GM19025 (cell line): ENCODE results near the gene ALX4.

ENCODE experiments used
- ATAC-seq: cut with Tn5 transposase; IDR thresholded peaks from one replicate; pipeline ENCODE4 v1.9.1; 2021; ENCODE audit warnings: mild to moderate bottlenecking, low read depth, moderate library complexity; ENCODE audit not compliant: unreplicated experiment

ALX4 gene

DNA sequence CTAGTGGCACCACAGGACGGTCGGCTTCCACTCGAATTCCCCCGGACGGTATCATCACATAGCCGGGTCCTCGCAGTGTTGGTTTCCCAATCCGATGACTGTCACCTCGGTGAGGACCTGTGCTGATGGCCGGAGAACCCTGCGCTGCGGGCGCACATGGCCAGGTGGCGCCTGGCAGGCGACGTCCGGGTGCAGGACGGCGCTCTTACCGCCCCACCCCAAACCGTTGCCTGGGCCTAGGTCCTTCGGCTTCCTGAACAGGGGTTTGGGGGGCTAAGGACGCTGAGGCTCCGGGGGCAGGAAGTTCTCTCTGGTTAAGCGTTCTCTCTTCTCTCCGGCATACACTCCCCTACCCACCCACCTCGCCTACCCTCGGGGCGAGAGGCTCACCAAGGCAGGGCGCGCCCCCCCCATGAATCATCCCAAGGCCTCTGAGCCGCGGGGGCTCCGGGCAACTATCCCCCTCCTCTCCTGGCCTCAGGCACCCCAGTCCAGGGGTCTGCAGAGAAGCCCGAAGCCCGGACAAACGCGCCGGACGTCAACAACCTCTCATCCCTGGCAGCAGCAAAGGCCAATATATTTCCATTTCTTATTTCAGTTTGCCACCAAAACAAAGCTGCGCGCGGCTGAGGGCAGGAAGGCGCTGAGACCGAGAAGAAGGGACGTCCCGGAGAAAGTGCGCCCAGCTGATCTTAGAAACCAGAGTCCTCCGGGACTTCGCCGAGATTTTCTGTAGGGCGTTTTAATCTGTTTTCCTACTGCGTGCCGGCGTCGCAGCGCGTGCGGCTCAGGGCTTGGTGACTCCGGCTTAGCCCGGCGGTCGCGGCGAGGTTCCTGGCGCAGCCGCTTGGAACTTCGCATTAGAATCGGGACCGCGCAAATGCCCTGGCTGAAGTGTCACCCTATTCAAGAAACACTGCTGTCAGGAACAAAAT lies 5.6 kb downstream of the ALX4 start:
- no peak for ATAC-seq

DNA sequence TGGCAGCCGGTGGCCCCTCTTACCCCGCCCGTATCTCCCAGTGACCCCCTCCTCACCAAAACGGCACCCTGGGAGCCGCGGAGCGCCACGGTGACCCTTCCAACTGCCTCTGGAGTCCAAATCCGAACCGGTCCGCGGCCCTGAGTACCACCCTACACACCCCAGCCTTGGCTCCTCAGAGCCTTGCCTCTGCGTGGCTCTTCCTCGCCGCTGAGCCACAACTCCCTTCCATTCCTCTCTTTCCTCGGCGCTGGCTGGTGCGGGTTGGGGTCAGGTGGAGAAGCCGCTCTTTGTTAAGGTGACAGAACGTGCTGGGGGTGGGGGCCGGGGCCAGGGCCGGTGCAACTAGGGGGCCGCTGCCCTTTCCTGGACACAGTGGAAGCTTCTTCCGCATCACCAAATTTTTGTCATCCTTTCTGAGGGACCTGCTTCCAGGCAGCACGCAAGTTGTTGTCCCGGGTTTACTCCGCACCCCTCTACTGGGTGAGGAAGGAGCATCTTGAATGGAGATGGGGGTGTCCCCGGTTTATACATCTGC lies 6.5 kb downstream of the ALX4 start:
- no peak for ATAC-seq

DNA sequence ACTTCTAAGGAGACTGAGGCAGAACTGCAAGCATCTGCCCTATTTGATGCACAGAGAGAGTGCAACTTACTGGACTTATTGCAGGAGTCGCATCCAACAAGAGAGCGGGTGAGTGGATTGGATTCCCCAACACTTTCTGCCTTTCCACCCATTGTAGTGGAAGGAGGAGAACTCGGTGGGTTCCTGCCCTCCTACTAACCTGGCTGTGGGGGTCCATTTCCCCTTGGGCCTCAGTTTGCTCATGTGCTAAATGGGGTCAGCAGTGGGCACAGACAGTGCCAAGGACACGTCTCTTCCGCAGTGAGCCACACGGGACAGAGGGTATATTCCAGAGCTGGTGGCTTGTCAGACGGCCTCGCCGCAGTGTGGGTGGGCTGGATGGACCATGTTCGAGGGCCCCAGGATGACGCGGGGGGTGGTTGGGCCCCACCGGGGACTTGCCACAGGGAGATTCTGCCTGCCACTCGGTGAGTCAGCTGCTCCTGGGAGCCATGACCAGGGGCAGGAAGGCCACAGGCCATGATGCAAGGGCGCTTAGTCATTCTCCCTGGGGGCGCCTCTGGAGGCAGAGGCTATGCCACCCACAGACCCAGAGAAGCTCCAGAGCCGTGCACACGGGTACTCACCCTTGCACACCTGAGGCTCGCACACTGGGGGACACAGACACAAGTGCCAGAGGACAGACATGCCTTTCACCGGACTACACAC lies 8.2 kb downstream of the ALX4 start:
- ATAC-seq, result no peak

DNA sequence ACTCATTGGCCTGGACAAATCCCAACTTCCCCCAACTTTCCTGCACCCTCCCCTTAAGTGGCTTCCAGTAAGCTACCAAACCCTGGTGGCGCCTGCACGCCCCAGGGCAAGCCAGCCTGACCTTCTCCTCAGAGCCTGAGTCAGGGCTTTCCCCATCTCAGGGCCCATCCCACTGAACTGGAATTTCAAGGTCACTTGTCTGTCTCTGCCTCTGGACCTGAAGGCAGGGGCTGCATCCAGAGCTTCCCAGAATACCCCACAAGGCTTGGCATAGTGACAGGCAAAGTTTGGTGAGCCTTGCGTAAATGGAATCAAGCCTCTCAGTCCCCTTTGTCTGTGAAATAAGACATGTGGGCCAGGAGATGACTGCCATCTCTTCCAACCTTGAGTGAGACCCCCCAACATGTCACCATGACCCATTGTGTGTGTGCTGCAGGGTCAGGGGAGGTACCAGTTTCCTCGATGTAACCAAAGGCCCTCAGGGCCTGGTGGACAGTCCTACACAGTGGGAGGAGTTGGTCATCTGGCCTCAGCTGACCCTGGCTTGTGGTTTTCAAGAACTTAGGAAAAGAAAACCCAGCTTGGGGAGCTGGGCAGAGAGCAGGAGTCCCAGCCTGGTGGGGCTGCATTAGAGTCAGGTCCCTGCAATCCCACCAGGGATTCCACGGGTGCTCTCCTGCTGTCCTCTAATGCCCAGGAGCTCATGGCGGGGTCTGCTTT lies 8.9 kb downstream of the ALX4 start:
- ATAC-seq, result no peak

DNA sequence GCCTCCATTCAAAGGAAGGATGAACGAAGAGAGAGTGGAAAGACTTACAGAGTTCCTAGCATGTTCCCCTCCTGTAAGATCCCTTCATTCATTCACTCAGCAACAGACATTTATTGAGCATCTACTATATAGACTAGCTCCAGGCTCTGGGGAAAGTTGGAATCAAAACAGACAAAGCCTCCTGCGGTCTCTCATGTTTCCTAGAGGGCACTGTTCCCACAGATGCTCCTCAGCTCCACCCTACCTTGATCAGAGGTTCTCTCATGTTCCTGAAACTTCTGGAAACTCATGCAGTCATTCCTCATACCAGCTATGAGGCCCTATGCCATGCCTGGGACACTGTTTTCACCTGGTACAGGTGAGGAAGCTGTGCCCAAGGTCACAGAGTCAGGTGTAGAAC lies 11.1 kb downstream of the ALX4 start:
- ATAC-seq, result no peak

DNA sequence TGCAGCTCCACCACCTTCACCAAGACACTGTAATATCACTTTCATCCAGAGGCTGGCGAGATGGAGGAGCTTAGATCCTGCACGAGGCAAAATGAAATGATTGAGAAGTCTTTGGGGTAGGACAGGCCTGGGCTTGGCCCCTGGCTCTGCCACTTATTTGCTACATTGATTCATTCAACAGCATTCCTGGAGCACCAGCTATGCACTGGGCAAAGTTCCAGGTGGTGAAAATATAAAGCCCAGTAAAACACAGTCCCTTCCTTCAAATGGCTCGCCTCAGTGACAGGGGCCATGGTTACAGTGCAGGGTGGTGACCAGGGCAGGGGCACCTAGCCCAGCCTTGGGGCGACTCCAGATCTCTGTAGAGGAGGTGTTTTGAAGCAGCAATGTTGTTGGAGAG lies 19.7 kb downstream of the ALX4 start:
- no peak for ATAC-seq

DNA sequence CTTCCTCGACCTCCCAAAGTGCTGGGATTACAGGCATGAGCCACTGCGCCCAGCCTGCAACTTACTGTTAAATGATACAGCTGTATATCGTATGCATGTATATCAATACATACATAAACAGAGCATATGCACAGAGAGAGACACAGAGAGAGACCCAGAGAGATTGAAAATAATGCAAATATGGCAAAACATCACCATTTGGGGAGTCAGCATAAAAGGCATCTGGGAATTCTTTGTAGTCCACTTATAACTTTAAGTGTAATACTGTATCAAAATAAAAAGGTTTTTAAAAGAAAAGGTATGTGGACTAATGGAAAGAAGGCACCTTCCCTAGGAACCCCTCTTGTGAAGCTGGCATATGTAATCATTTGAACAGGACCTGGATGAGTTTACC lies 21.8 kb downstream of the ALX4 start:
- ATAC-seq, result no peak

DNA sequence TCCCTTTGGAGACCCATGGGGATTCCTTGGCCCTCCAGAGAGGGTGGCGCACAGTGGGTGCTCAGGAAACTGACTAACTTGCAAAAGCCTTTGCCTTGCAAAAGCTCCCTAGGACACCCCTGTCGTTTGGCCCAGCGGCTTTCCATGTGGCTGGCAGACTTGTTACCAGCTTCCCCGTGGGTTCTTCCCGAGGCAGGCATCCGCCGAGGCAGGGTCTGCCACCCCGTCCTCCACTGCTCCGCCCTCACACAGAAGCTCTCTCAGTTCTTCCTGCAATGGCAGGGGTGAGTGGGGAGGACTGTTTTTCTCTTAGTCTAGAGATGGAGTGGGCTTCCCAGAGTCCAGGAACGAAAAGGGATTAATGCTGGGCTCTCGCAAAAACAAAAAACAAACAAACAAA lies 23.0 kb downstream of the ALX4 start:
- ATAC-seq, result no peak

DNA sequence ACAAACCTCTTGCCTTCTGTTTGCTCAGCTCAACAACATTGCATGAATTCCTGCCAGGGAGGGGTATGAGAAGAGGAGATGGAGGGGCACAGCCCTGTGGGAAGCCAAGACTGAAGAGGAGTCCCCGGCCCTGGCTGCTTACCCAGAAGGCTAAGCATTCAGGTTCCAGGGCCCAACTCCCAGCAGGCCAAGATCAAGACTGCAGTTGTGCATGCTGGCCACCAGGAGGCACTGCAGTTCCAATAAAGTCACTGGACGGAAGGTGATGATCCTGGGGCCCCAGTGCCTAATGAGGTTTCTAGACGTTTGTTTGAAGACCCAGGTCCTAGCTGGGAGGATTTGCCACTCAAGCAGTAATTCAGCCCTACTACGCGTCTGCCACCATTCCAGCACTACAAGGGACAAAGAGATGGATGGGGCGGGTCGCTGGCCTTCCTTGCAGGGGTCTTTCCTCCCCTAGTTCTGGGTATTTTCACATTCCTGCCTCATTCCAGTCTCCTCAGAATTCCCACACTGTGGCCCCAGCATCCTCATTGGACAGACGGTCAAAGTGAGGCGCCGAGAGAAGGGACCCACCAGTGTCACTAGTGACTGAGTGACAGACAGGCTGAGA lies 23.6 kb downstream of the ALX4 start:
- ATAC-seq, result no peak

DNA sequence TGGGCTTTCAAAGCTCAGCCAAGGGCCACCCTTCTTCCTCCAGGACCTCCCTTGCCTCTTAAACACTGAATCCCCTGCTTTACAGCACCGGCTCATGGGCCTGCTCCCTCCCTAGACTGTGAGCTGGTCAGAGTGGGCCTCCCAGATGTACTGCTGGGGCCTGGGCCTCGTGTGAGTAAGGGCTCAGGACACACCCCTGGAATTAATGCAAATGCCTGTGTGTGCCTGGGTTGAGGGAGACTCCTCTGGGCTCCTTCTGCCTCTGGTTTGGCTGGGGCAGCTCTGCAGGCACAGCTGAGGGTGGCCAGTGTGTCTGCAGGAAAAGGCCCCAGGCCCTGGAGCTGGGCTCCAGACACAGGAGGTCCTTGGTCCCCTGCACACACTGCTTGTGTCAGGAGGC lies 24.2 kb downstream of the ALX4 start:
- no peak for ATAC-seq

DNA sequence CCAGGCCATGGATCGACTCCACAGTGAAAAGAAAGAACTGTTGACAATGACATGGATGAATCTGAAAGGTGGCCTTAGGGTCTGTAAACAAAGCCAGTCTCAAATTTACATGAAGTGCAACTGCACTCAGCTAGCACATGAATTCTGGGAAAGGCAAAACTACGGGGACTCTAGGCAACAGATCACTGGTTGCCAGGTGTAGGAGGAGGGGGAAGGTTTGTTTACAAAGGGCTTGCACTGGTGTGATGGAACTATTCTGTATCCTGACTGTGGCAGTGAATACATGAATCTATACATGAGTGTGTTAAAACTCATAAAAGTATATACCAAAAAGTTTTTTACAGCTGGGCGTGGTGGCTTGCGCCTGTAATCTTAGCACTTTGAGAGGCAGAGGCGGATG lies 27.3 kb downstream of the ALX4 start:
- no peak for ATAC-seq

DNA sequence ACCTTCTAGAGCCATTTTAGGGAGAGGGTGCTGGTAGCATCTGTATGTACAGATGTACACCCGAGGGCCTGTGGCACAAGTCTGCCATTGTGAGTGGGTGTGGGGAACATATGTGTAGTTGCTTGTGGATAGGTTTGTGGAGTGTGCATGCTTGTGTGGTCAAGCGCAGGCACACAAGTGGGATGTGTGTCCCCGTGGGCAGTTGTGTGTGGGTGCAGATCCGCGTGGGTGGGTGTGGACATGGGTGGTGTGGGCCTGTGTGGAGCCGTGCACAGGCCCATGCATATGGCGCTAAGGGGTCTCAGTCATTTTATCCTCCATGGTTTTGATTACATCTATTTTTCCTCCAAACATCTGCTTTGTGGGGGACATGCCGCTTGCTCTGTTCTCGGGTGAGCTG lies 28.8 kb downstream of the ALX4 start:
- ATAC-seq, result no peak

DNA sequence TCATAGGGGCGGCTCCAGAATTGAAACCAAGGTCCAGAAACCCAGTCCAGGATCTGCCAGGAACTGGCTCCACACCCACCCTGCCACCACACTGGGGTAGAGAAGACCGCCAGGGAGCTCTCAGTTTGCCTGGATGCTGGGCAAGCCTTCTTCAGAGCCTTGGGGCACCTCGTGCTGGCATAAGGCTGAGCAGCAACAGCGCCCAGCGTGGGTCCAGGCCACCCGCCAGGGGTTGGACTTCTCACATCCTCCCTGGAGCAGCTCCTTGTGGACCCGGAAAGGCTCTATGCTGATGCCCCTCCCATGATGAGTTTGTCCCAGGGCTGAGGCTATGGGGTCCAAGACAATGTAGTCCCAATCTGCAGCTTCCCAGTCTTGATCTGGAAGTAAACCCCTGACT lies 29.7 kb downstream of the ALX4 start:
- no peak for ATAC-seq

DNA sequence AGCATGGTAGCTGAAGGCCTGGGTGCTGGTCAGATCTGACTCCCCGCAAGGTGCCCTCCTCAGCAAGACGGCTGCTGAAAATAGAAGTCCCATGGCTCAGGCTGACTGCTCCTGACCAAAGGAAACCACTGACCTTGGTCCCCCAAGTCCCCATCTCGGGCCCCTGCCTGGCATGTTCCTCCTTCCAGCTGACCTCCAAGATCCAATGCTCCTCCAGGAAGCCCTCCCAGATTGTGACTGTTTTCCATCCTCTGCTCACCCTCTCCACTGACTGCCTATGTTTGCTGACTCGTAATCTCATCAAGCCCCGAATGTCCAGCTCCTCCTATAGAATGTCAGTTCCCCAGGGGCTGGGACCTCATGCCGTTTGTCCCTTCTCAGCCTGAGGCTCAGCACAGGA lies 30.5 kb downstream of the ALX4 start:
- no peak for ATAC-seq

DNA sequence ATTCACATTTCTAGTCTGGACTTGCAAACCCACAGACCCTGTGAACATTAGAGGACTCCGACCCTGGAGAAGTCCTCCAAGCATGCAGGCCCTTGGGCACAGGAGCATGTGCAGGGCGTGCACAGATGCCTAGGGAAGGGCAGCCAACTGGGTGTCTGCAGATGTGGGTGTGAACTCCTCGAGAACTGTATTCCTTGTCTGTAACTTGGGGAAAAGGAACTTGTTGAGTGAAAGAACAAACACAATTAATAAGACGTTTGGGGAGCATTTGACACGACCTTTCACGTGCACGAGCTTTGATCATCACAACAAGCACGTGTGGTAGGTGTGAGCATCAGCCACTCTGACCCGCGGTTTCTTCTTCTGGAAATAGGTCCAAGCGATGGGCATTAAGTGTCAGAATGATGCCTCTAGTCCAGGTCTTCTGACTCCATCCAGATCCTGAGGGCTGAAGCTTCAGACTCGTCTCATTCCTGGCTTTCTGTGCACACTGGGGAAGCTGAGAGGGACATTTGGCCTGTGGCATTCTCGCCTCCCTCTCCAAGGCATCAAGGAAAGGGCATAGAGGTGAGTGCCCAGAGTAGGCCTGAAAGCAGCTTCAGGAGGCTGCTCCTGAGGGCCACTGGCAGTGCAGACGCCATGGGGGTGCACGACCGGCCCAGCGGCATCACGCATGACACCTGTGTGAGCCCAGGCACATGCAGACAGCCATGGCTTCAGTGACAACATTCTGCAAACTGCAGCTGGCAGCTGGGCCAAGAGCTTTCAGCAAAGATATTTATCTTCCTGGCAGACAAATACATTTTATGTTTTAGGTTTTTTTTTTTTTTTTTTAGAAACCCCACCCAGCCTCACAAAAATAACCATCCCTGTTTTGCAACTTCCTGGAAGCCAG lies 32.5 kb downstream of the ALX4 start:
- ATAC-seq, result no peak

DNA sequence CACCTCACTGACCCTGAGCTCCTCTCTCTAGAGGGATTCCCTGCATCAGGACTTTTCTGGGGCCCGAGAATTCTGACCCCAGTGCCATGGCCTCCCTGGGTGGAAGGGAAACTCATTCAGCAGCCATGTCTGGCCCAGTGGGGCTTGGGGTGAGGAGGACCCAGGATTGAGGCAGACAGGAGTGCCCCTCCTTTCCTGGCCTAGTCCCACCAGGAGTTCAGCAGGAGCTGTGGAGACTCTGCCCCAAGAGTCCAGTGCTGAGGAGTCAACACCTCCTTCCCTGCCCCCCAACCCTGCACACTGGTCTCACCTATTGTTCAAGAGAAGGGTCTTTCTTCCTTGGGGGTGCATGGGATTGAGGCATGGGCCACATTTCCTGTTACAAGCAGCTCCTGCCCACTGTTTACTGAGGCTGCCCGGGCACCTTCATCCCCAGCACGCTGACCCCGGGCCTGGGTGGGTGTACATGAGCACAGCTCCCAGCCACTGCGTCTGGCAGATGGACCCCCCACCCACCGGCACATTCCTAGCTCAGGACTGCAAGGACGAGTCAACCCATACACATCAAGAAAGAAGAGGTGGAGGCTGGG lies 33.9 kb downstream of the ALX4 start:
- ATAC-seq, result no peak

DNA sequence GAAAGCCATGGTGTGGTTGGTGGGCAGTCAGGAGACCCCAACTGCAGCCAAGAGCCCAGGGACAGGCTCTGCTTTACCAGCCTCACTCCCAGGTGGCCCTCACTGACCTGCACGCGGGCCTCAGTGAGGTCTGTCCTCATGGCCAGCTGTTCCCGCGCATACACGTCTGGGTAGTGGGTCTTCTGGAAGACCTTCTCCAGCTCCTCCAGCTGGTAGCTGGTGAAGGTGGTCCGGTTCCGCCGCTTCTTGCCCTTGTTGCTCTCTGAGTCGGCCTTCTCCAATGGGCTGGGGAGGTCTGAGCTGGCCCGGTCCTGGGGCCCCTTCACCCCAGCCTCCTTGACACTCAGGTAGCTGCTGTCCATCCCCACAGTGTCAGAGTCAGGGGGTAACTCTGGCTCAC lies 34.7 kb downstream of the ALX4 start:
- no peak for ATAC-seq

DNA sequence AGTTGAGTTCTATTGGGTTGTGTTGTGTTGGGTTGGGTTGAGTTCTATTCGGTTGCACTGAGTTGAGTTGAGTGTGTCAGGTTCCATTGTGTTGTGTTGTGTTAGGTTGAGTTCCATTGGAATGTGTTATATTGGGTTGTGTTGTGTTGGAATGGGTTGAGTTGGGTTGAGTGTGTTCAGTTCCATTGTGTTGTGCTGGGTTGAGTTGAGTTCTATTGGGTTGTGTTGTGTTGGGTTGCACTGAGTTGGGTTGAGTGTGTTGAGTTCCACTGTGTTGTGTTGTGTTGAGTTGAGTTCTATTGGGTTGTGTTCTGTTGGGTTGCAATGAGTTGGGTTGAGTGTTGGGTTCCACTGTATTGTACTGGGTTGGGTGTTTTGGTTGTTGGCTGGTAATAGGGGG lies 35.5 kb downstream of the ALX4 start:
- no peak for ATAC-seq

DNA sequence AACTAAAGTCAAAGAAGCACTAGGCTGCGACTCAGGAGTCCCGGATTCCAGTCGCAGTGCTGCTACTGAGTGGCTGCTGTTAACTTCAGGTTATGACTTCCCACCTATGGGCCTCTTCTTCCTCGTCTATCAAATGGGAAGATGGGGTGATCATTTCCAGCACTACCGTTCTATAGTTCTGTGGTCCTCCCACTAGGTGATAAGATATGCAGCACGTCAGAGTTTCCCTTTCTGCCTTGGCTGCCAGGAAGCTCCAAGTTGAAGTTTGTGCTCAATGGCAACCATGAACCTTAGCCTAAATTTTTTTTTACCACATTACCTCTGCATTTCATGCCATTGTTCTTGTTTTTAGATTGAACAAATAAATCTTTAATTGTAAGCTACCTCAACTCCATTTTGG lies 38.7 kb downstream of the ALX4 start:
- no peak for ATAC-seq
